Measurements from ENCODE around the gene DISP2. TPM values are rescaled to one million over a fixed set of nuclear protein-coding genes. Genes with fewer than 3 reads are reported as not detected.

Gene DISP2
- total RNA-seq, 1 experiment from 2014 or later: 1.3 TPM

GRCh38 chr15:40344217-40344616 is 13.8 kb upstream of the DISP2 start:
- H3K4me2 ChIP-seq (ENCODE audit: insufficient read depth, insufficient read length, low read length): no peak overlapping the region
- H2BK120ac ChIP-seq (ENCODE audit: low read depth, low read length, poor library complexity, severe bottlenecking): no peak overlapping the region
- H3K9me3 ChIP-seq (ENCODE audit: control insufficient read depth, low read depth, low read length): no peaks in the 10 kb centered on the region
- DNase-seq: no peak
- no peaks in the 10 kb centered on the region for H4K20me1 ChIP-seq (ENCODE audit: control insufficient read depth, insufficient read depth, insufficient read length)
- Mint-ChIP-seq H3K9me3 (no peaks in the 10 kb centered on the region), H3K27me3 (ENCODE audit: low read depth) (peaks cover 7% of the 10 kb centered on the region), H3K27ac (no peak overlapping the region), H3K4me1 (peaks cover 14 to 31% of the 10 kb centered on the region in 2 experiments), H3K4me3 (no peak overlapping the region), H3K36me3 (ENCODE audit: insufficient read depth in 1 of 3, low read depth in 3 of 3) (no peaks in the 10 kb centered on the region)
- no peak overlapping the region for H2BK20ac ChIP-seq (ENCODE audit: low read depth, low read length, poor library complexity, severe bottlenecking)
- H2AK5ac ChIP-seq (ENCODE audit: insufficient read length, low read length): no peak overlapping the region
- no peak overlapping the region for H3K56ac ChIP-seq (ENCODE audit: insufficient read length, low read depth, low read length)
- H3K79me2 ChIP-seq (ENCODE audit: insufficient read depth, low read length): no peaks in the 10 kb centered on the region
- TF ChIP-seq CTCF (conservative IDR thresholded peaks at IDR 0.05): no peak
- H3K14ac ChIP-seq (ENCODE audit: insufficient read depth, low read length): no peak overlapping the region
- H4K8ac ChIP-seq (replicated peaks; ENCODE audit: insufficient read length, low read depth, low read length): no peak overlapping the region
- H2AFZ ChIP-seq (ENCODE audit: low read length): no peak overlapping the region
- no peak overlapping the region for H2BK15ac ChIP-seq (ENCODE audit: low read depth, low read length)
- WGBS (ENCODE audit: extremely low coverage, insufficient read length, low lambda C conversion rate): no CpG with 5 or more reads among the region's 6 CpGs
- no peak overlapping the region for H3K4ac ChIP-seq (ENCODE audit: low read depth, low read length)
- no peaks in the 10 kb centered on the region for H3K27me3 ChIP-seq (ENCODE audit: insufficient read depth, low read length)
- no peak overlapping the region for H3K23ac ChIP-seq (ENCODE audit: insufficient read length, low read depth, low read length)
- H3T11ph ChIP-seq (ENCODE audit: low read length): no peak overlapping the region
- no peak overlapping the region for H4K91ac ChIP-seq (ENCODE audit: insufficient read length, low read depth, low read length)
- H3K18ac ChIP-seq (ENCODE audit: insufficient read length, low read depth, low read length): no peak overlapping the region
- no peak overlapping the region for H3K27ac ChIP-seq (ENCODE audit: insufficient read length, low read depth, low read length)
- no peaks in the 10 kb centered on the region for H3K23me2 ChIP-seq (ENCODE audit: insufficient read length, low read depth, low read length, poor library complexity, severe bottlenecking)
- no peak overlapping the region for H3K9ac ChIP-seq (ENCODE audit: extremely low read depth, insufficient read length, low read length)
- H4K5ac ChIP-seq (ENCODE audit: insufficient read length, low read depth, low read length): no peak overlapping the region
- no peaks in the 10 kb centered on the region for H3K79me1 ChIP-seq (ENCODE audit: insufficient read depth, low read depth, low read length, poor library complexity, severe bottlenecking)
- H2BK5ac ChIP-seq (ENCODE audit: insufficient read length, low read length): no peak overlapping the region
- no peak overlapping the region for H2BK12ac ChIP-seq (ENCODE audit: insufficient read length, low read depth, low read length)
- H3K4me1 ChIP-seq (ENCODE audit: insufficient read depth, low read length): no peaks in the 10 kb centered on the region
